HEK293 (cell line): ENCODE results near the gene FAM181B.

ENCODE experiments used
- CTCF ChIA-PET: fragments of 350-600 bp; formaldehyde crosslinking; extraction: SDS; loops from one replicate; lab custom pipeline; 2021; ENCODE audit warnings: antibody characterized with exemption; lab: Yijun Ruan, JAX
- POLR2A ChIA-PET: fragments of 300-600 bp; formaldehyde crosslinking; extraction: SDS; loops from one replicate; lab custom pipeline; 2020; ENCODE audit warnings: antibody characterized with exemption, inconsistent platforms; lab: Yijun Ruan, JAX
- H3K27ac ChIP-seq: fragments of 200-500 bp; sonication (Bioruptor generic); 2 replicates; pipeline ENCODE4 v1.5.1; 2014; ENCODE audit warnings: low read depth, low read length, control low read depth, inconsistent platforms; ENCODE audit errors: extremely low read depth
- H3K36me3 ChIP-seq, 2 experiments: fragments of 200-500 bp in 1 of 2; sonication (Bioruptor generic) in 1 of 2; 1 replicate in 1 of 2; 2 replicates in 1 of 2; pipeline ENCODE4 v1.5.1; 2014 to 2017; ENCODE audit warnings: inconsistent platforms in 2 of 2, low read length in 2 of 2; ENCODE audit not compliant: control insufficient read depth in 2 of 2, insufficient read depth in 1 of 2
- H3K4me1 ChIP-seq: fragments of 200-500 bp; sonication (Bioruptor generic); 2 replicates; pipeline ENCODE4 v1.5.1; 2014; ENCODE audit warnings: mild to moderate bottlenecking, low read length, inconsistent platforms; ENCODE audit not compliant: control insufficient read depth, insufficient read depth
- H3K4me3 ChIP-seq: 2 replicates; pipeline ENCODE4 v1.5.1; 2011; ENCODE audit warnings: low read depth, mild to moderate bottlenecking, control low read depth, low read length, moderate library complexity
- H3K9me3 ChIP-seq: fragments of 200-500 bp; sonication (Bioruptor generic); 2 replicates; pipeline ENCODE4 v1.5.1; 2014; ENCODE audit warnings: low read depth, low read length, inconsistent platforms; ENCODE audit not compliant: control insufficient read depth, insufficient read depth
- CTCF ChIP-seq: fragments of 450-650 bp; formaldehyde crosslinking; IDR thresholded peaks from 2 replicates; pipeline ENCODE4 v1.5.1; 2016; ENCODE audit warnings: missing biosample characterization, missing genetic modification characterization
- EGR2 ChIP-seq: fragments of 450-650 bp; formaldehyde crosslinking; IDR thresholded peaks from 2 replicates; pipeline ENCODE4 v1.5.1; 2016; ENCODE audit warnings: low read depth, missing biosample characterization, missing genetic modification characterization
- GLI4 ChIP-seq: fragments of 450-650 bp; formaldehyde crosslinking; IDR thresholded peaks from 2 replicates; pipeline ENCODE4 v1.5.1; 2016; ENCODE audit warnings: missing biosample characterization, missing genetic modification characterization
- KLF16 ChIP-seq: fragments of 450-650 bp; formaldehyde crosslinking; IDR thresholded peaks from 2 replicates; pipeline ENCODE4 v1.5.1; 2017; ENCODE audit warnings: missing biosample characterization, missing genetic modification characterization
- MZF1 ChIP-seq: fragments of 450-650 bp; formaldehyde crosslinking; IDR thresholded peaks from 2 replicates; pipeline ENCODE4 v1.5.1; 2017; ENCODE audit warnings: missing biosample characterization, missing genetic modification characterization, borderline replicate concordance
- PRDM10 ChIP-seq: fragments of 450-650 bp; formaldehyde crosslinking; IDR thresholded peaks from 2 replicates; pipeline ENCODE4 v1.5.1; 2016; ENCODE audit warnings: missing biosample characterization, missing genetic modification characterization
- PRDM4 ChIP-seq: fragments of 450-650 bp; formaldehyde crosslinking; IDR thresholded peaks from 2 replicates; pipeline ENCODE4 v1.5.1; 2017; ENCODE audit warnings: missing biosample characterization, missing genetic modification characterization
- REPIN1 ChIP-seq: fragments of 450-650 bp; formaldehyde crosslinking; IDR thresholded peaks from 2 replicates; pipeline ENCODE4 v1.5.1; 2017; ENCODE audit warnings: missing biosample characterization, missing genetic modification characterization, low read depth
- TRIM28 ChIP-seq: IDR thresholded peaks from 2 replicates; pipeline ENCODE4 v1.6.1; 2011; ENCODE audit warnings: low read length, control low read depth, borderline replicate concordance
- ZBTB49 ChIP-seq: fragments of 450-650 bp; formaldehyde crosslinking; IDR thresholded peaks from 2 replicates; pipeline ENCODE4 v1.5.1; 2016; ENCODE audit warnings: missing biosample characterization, missing genetic modification characterization, low read depth
- ZNF121 ChIP-seq: fragments of 450-650 bp; formaldehyde crosslinking; IDR thresholded peaks from 2 replicates; pipeline ENCODE4 v1.5.1; 2016; ENCODE audit warnings: missing biosample characterization, missing genetic modification characterization
- ZNF148 ChIP-seq: fragments of 450-650 bp; formaldehyde crosslinking; IDR thresholded peaks from 2 replicates; pipeline ENCODE4 v1.5.0; 2017; ENCODE audit warnings: missing biosample characterization, missing genetic modification characterization, borderline replicate concordance
- ZNF23 ChIP-seq: fragments of 450-650 bp; formaldehyde crosslinking; IDR thresholded peaks from 2 replicates; pipeline ENCODE4 v1.5.1; 2016; ENCODE audit warnings: missing biosample characterization, missing genetic modification characterization, borderline replicate concordance
- ZNF280C ChIP-seq: fragments of 450-650 bp; formaldehyde crosslinking; IDR thresholded peaks from 2 replicates; pipeline ENCODE4 v1.5.1; 2016; ENCODE audit warnings: missing biosample characterization, missing genetic modification characterization
- ZNF362 ChIP-seq: fragments of 450-650 bp; formaldehyde crosslinking; IDR thresholded peaks from 2 replicates; pipeline ENCODE4 v1.5.1; 2016; ENCODE audit warnings: missing biosample characterization, missing genetic modification characterization
- ZNF404 ChIP-seq: fragments of 450-650 bp; formaldehyde crosslinking; IDR thresholded peaks from 2 replicates; pipeline ENCODE4 v1.5.1; 2017; ENCODE audit warnings: missing biosample characterization, missing genetic modification characterization
- ZNF529 ChIP-seq: fragments of 450-650 bp; formaldehyde crosslinking; IDR thresholded peaks from 2 replicates; pipeline ENCODE4 v1.5.1; 2017; ENCODE audit warnings: missing genetic modification characterization, missing biosample characterization; ENCODE audit not compliant: insufficient replicate concordance
- ZNF837 ChIP-seq: fragments of 450-650 bp; formaldehyde crosslinking; IDR thresholded peaks from 2 replicates; pipeline ENCODE4 v1.5.1; 2016; ENCODE audit warnings: missing biosample characterization, missing genetic modification characterization
- ZXDB ChIP-seq: fragments of 450-650 bp; formaldehyde crosslinking; IDR thresholded peaks from 2 replicates; pipeline ENCODE4 v1.5.1; 2016; ENCODE audit warnings: missing biosample characterization, missing genetic modification characterization

The FAM181B gene

GRCh38 chr11:82703796-82704195 lies 29.9 kb downstream of the FAM181B start:
- ChIA-PET POLR2A (no interaction called here), CTCF (interaction anchor here (0.7 to 1.4 kb wide), 2 partner anchors 8 to 163 kb away, joined by 3 to 9 read pairs; no protein-coding TSS in a partner anchor)
- H3K9me3 ChIP-seq: no peaks in the 10 kb centered on the region
- TF ChIP-seq GLI4: no peak
- no peak for TF ChIP-seq MZF1 (tag by site-specific recombination)
- TF ChIP-seq ZNF404: no peak
- TF ChIP-seq PRDM10 (tag by site-specific recombination): no peak
- TF ChIP-seq ZNF148 (tag by site-specific recombination): no peak
- TF ChIP-seq KLF16 (tag by site-specific recombination): no peak
- no peak for TF ChIP-seq ZNF280C (tag by site-specific recombination)
- no peak for TF ChIP-seq TRIM28
- TF ChIP-seq ZNF121: no peak
- TF ChIP-seq EGR2: no peak
- no peak for TF ChIP-seq CTCF (tag by site-specific recombination)
- TF ChIP-seq ZBTB49 (tag by site-specific recombination): no peak
- no peak overlapping the region for H3K4me3 ChIP-seq
- H3K36me3 ChIP-seq: no peaks in the 10 kb centered on the region
- no peak overlapping the region for H3K27ac ChIP-seq
- no peaks in the 10 kb centered on the region for H3K4me1 ChIP-seq

- POLR2A ChIA-PET: no interaction called here
- no peak overlapping the region for H3K4me3 ChIP-seq
- no peak overlapping the region for H3K27ac ChIP-seq
- H3K9me3 ChIP-seq: no peaks in the 10 kb centered on the region
- no peaks in the 10 kb centered on the region for H3K36me3 ChIP-seq
- CTCF ChIA-PET: interaction anchor here (0.6 to 1.8 kb wide), 7 partner anchors 9 to 1481 kb away, joined by 3 to 8 read pairs (median 4); no protein-coding TSS in a partner anchor
- H3K4me1 ChIP-seq: no peaks in the 10 kb centered on the region
- no peak for TF ChIP-seq ZNF23 (tag by site-specific recombination)
- TF ChIP-seq REPIN1 (tag by site-specific recombination): no peak
- no peak for TF ChIP-seq ZNF362 (tag by site-specific recombination)
- TF ChIP-seq PRDM4: no peak
- no peak for TF ChIP-seq ZXDB (tag by site-specific recombination)
- no peak for TF ChIP-seq ZNF529 (tag by site-specific recombination)
- TF ChIP-seq ZNF837 (tag by site-specific recombination): no peak
These were observed 30.4 kb downstream of the FAM181B start for GRCh38 chr11:82703226-82703625.
